ENCODE measurements around the gene HS2ST1.

Gene HS2ST1

GRCh38 chr1:86924324-86924960, 10.0 kb downstream of the HS2ST1 start:
- DNase-seq (ENCODE audit: low spot score) = no peak
- no peak overlapping the region for H3K27ac ChIP-seq
- H3K4me3 ChIP-seq = no peak overlapping the region
- no peak for TF ChIP-seq CTCF (IDR thresholded peaks at IDR 0.05)

DNA sequence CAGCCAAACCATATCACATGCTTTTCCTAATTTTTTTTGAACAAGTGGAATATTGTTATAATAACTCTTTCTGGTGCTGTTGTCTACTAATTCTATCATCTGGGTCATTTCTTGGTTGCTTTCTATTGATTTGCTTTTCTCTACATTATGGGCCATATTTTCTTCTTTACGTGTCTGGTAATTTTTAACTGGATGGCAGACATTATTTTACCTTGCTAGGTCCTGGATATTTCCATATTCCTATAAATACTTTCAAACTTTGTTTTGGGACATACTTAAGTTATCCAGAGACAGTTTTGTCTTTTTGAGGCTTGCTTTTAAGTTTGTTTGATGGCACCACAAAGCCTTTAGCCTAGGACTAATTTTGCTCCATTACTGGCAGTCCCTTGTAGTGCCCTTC, 11.3 kb downstream of the HS2ST1 start:
- Histone ChIP-seq H3K27ac (no peak overlapping the region), H3K4me3 (no peak overlapping the region)
- no peak for DNase-seq (ENCODE audit: low spot score)
- TF ChIP-seq CTCF (IDR thresholded peaks at IDR 0.05) = no peak

DNA sequence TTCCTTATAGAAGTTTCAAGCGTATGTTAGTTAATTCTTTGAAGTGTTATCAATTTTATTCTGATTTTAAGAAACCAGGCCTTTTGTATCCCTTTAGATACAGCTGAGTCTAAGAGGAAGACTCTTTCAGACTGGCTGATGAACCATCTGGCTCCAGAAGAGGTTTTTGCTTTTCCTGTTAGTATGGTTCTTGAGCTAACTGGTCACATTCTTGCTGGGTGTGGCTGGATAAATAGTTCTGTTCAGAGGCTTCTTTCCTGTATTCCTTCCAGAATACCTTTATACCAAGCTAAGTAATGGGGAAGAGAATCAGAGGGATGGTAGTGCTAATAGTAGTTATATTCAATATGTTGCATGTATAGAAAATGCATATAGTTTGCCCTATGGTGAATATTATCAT, 12.4 kb downstream of the HS2ST1 start:
- Histone ChIP-seq H3K4me3 (no peak overlapping the region), H3K27ac (no peak overlapping the region)
- no peak for DNase-seq (ENCODE audit: low spot score)
- no peak for TF ChIP-seq CTCF (IDR thresholded peaks at IDR 0.05)

- no peak for DNase-seq (ENCODE audit: low spot score)
- H3K4me3 ChIP-seq = no peak overlapping the region
- H3K27ac ChIP-seq = no peak overlapping the region
- no peak for TF ChIP-seq CTCF (IDR thresholded peaks at IDR 0.05)
These were observed 14.4 kb downstream of the HS2ST1 start for GRCh38 chr1:86928819-86929218.

DNA sequence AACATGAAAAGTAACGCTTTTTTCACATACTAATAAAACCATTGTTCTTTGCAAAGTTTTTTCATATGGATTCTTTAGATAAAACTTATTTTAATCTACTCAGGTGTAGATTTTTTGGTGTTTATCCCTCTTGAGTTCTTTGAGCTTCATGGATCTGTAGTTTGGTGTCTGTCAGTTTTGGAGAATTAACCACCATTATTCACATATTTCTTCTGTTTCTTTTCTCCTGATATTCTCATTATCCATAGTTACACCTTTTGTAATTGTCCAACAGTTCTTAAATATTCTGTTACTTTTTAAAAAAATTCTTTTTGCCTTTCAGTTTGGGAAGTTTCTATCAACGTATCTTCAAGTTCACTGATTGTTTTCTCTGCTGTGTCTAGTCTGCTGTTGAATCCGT, 18.6 kb downstream of the HS2ST1 start:
- no peak overlapping the region for H3K4me3 ChIP-seq
- no peak for TF ChIP-seq CTCF (IDR thresholded peaks at IDR 0.05)
- H3K27ac ChIP-seq = no peak overlapping the region
- no peak for DNase-seq (ENCODE audit: low spot score)

- Histone ChIP-seq H3K4me3 (no peak overlapping the region), H3K27ac (no peak overlapping the region)
- no peak for TF ChIP-seq CTCF (IDR thresholded peaks at IDR 0.05)
- DNase-seq (ENCODE audit: low spot score) = no peak
These were observed 19.3 kb downstream of the HS2ST1 start for GRCh38 chr1:86933562-86934377.

DNA sequence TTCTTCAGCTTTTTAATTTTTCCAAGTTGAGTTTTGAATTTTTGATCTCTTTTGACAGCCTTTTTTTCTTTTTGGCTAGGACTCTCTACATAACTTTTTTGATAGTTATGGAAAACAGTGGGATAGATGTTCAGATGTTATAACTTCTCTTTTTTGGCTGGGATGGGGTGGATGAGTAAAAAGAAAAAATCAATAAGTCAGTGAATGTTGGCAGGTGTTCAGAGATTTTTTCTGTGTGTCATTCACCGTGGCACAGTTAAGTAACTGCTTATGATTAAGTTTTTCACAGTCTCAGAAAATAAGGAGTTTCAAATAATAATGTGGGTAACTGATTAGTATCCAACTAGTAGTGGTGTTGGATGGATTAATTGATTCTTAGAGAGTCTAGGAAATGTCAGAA, 24.0 kb downstream of the HS2ST1 start:
- no peak overlapping the region for H3K27ac ChIP-seq
- TF ChIP-seq CTCF (IDR thresholded peaks at IDR 0.05) = no peak
- H3K4me3 ChIP-seq = no peak overlapping the region
- DNase-seq (ENCODE audit: low spot score) = no peak
